Raji (cell line): ENCODE measurements around the gene LRRC8E.

Experiments used
- POLR2A ChIP-seq: IDR thresholded peaks from 2 replicates; pipeline ENCODE4 v1.6.1; 2011; ENCODE audit warnings: low read depth, low read length, control low read depth; ENCODE audit not compliant: insufficient read depth

Gene LRRC8E

GRCh38 chr19:7862413-7862951 is 25.8 kb upstream of the LRRC8E start:
- TF ChIP-seq POLR2A = no peak

- no peak for TF ChIP-seq POLR2A
Measured at GRCh38 chr19:7863157-7863970, 24.9 kb upstream of the LRRC8E start.

GRCh38 chr19:7863971-7864689 is 24.2 kb upstream of the LRRC8E start:
- TF ChIP-seq POLR2A = no peak

GRCh38 chr19:7864690-7865074 is 23.6 kb upstream of the LRRC8E start:
- no peak for TF ChIP-seq POLR2A

GRCh38 chr19:7865262-7865911 is 22.9 kb upstream of the LRRC8E start:
- TF ChIP-seq POLR2A = no peak

GRCh38 chr19:7866399-7867091 is 21.8 kb upstream of the LRRC8E start:
- no peak for TF ChIP-seq POLR2A

- no peak for TF ChIP-seq POLR2A
Measured at GRCh38 chr19:7867092-7867844, 21.0 kb upstream of the LRRC8E start.

- no peak for TF ChIP-seq POLR2A
Measured at GRCh38 chr19:7868326-7868670, 20.0 kb upstream of the LRRC8E start.

- peak; percentile 70 for TF ChIP-seq POLR2A
Measured at GRCh38 chr19:7868671-7869452, 19.4 kb upstream of the LRRC8E start.

GRCh38 chr19:7869453-7869909 is 18.8 kb upstream of the LRRC8E start:
- no peak for TF ChIP-seq POLR2A

GRCh38 chr19:7869910-7870511 is 18.3 kb upstream of the LRRC8E start:
- TF ChIP-seq POLR2A = no peak

- no peak for TF ChIP-seq POLR2A
Measured at GRCh38 chr19:7870571-7871436, 17.5 kb upstream of the LRRC8E start.
